Activated gamma-delta T cell (primary cell): Measurements from ENCODE around the gene TGIF1.
"Not testable (repeated sequence)": the region's sequence is repeated elsewhere in the genome, so short reads cannot be mapped to it uniquely, and the experiment has no call there.

ENCODE experiments used
- DNase-seq: peaks from one replicate; lab custom pipeline; 2025; lab: John Stamatoyannopoulos, UW

The TGIF1 gene

DNA sequence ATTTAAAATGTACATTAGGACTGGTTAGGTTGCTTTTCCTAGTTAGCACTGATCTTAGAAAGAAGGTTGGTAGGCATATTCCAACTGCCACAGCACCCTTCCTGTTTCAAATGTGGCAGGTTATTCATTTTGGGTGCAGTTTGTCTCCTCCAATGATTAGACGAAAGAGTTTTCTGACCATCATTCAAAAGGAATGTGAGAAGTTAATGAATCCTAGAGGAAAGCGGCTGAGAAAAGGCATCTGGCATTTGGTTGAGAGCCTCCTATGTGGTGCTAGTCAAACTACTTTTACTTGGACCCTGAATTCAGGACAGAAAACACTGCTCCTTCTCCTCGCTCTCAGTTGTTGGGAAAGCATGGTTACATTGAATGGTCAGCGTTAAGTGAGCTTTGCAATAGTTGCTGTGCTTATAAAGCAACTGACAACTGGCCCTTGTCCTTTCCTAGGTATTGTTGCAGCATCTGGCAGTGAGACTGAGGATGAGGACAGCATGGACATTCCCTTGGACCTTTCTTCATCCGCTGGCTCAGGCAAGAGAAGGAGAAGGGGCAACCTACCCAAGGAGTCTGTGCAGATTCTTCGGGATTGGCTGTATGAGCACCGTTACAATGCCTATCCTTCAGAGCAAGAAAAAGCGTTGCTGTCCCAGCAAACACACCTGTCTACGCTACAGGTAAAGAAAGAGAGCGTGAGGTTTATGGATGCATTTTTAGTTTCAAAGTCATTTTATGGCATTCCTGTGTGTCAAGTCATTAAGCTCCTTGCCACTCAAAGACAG is 6.1 kb downstream of the TGIF1 start:
- no peak for DNase-seq

DNA sequence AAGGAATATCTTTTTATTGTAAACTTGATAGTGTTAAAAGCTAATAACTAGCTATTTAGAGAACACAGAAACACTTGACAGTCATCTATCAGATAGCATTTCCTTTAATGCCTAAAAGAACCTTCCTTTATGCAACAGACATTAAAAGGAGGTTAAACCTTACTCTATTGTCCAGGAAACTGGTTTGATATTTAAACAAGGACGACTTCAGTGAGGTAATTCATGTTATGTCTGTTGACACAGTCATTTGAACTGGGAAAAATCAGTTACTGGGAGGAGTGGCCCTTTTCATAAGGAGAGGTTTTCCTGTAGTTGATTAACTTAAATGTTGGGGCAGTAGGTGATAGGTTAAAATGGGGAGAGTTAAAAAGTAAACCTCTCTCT is 6.7 kb downstream of the TGIF1 start:
- no peak for DNase-seq

GRCh38 chr18:3457261-3457724 is 7.3 kb downstream of the TGIF1 start:
- DNase-seq: no peak

- DNase-seq: no peak
Measured at GRCh38 chr18:3458378-3458777, 8.4 kb downstream of the TGIF1 start.

GRCh38 chr18:3458952-3459853 is 9.2 kb downstream of the TGIF1 start:
- DNase-seq: no peak

GRCh38 chr18:3460823-3461398 is 10.9 kb downstream of the TGIF1 start:
- no peak for DNase-seq

- no peak for DNase-seq
Measured at GRCh38 chr18:3461704-3462103, 11.7 kb downstream of the TGIF1 start.

DNA sequence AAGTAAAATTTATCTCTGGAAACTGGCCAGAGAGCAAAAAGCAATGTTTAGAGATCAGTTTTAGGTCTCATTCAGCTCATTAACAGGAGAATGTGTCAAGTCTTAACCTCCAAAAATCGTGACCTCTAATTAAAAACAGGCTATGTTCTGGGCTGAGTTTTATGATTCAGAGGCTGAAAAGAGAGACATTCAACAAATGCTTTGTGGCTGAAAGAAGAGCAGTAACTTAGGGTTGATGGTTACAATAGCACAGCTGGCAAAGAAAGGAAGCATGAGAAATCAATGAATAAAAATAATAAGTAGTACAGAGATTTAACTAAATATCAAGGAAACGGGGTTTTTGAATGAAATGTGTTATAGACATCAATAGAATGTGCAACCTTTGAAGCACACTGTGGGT is 13.1 kb downstream of the TGIF1 start:
- no peak for DNase-seq

DNA sequence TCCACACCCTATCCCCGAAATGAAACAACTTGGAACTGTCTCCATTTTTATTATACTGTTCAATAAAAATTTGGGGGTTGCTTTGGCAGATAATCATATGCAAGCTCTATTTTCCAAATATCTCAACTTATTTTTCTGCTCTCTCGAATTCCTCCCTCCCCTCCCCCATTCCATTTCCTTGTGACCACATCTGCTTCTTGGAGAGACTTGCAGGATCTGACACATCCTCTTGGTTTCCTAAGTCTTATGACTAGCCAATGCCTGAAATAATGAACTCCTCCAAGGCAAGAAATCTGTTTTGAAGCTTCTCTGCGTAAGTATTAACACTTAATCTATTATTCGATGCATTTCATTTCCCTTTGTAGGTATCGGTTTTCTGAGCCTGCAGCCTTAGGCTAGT is 16.1 kb downstream of the TGIF1 start:
- no peak for DNase-seq

- DNase-seq: no peak
Measured at GRCh38 chr18:3466872-3467271, 16.9 kb downstream of the TGIF1 start.

- no peak for DNase-seq
Measured at GRCh38 chr18:3468066-3468705, 18.2 kb downstream of the TGIF1 start.

DNA sequence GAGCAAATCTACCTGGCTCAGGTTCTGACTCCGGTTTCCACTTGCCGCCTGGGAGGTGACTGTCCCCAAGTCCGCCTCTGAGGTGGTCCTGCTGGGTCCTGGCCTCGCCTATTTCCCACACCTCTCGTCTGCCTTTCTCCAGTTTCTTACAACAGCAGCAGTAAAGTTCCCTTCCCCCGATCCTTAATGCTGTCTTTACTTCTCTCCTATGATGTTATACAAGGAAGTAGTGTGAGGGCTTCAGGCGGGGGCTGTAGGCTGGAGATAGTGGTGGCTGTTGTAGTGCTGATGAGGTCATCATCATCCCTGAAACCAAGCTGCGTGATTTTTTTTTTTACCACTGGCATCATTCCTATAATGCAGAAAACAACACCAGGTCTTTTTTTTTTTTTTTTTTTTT is 18.9 kb downstream of the TGIF1 start:
- DNase-seq: no peak

- no peak for DNase-seq
Measured at GRCh38 chr18:3471141-3471648, 21.2 kb downstream of the TGIF1 start.

- not testable (repeated sequence) for DNase-seq
Measured at GRCh38 chr18:3472121-3472520, 22.1 kb downstream of the TGIF1 start.

GRCh38 chr18:3472681-3473544 is 22.9 kb downstream of the TGIF1 start:
- no peak for DNase-seq

- no peak for DNase-seq
Measured at GRCh38 chr18:3478262-3478978, 28.4 kb downstream of the TGIF1 start.

DNA sequence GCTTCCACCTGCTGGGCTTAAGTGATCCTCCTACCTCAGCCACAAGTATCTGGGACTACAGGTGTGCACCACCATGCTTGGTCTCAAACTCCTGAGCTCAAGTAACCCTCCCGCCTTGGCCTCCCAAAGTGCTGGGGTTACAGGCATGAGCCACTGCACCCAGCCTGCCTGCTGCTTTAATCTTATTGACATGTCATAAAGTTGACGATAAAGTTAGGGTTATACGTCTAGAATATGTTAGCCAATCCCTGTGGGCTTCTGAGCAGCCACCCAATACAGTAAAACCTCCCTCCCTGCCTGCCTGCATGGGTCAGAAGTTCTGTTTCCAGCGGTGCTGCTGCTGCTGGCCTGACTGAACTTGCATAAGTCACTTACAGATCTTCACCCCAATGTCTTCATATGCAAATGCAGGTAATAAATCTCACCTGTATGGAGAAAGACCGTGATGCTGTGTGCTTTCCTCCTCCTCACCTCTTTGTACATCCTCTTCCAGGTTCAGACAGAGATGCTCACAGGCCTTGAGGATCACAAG is 30.1 kb downstream of the TGIF1 start:
- no peak for DNase-seq

GRCh38 chr18:3480827-3481573 is 31.0 kb downstream of the TGIF1 start:
- DNase-seq: no peak

- DNase-seq: no peak
Measured at GRCh38 chr18:3481696-3482210, 31.8 kb downstream of the TGIF1 start.
